T-helper 22 cell (primary cell): ENCODE measurements around the gene SBNO1.
"Not testable (repeated sequence)": the region's sequence is repeated elsewhere in the genome, so short reads cannot be mapped to it uniquely, and the experiment has no call there.

ENCODE experiments used
- DNase-seq: peaks from one replicate; pipeline ENCODE4 v3.0.0-alpha.2; 2020; ENCODE audit warnings: low read depth

SBNO1 gene

DNA sequence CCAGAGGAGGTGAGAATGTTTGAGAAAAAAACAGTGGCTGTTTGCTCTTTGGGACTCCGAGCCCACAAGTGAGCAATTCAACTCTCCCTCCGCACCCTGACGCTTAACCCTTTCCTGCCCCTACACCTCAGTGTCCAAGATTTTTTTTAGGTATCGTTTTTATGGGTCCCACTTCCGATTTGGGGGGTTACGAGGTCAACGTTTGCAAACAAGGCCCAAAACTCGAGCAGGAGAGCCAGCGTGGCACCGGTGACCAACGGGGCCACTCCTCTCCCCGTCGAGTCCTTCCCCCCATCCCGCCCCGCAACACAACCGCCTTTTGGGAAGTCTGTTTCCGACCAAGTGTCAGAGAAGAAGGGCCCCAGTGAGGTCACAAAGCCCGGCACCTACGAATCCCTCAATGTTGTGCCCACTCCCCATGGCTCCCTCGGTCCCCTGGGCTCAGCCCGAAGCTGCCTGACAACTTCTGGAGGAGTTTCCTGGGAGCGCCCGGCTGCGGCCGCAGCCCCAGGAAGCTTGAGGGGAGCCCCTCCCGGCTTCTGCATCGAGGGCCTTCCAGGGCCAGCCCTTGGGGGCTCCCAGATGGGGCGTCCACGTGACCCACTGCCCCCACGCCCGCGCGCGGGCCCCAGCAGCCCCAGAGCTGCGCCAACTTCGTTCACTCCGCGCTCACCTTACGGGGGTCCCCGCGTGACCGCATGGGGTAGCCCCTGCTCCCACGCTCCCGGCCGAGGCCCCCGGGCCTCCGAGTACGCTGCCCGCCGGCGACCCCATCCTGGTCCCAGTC is 94.2 kb downstream of the SBNO1 start:
- DNase-seq, result no peak

DNA sequence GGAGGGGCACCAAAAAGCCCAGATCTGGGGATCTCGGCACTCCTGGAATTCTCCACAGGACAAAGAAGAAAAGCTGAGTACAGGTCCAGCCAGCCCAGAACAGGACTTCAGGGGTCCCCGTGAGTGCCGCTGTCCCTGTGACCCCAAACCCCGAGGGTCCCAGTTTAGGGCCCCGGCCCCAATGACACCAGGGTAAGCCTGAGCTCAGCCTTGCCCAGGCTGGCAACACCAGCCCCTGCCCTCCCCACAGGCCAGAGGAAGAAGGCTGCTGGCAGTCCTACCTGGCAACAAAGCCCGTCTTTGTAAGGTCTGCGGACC is 94.8 kb downstream of the SBNO1 start:
- DNase-seq, result no peak

DNA sequence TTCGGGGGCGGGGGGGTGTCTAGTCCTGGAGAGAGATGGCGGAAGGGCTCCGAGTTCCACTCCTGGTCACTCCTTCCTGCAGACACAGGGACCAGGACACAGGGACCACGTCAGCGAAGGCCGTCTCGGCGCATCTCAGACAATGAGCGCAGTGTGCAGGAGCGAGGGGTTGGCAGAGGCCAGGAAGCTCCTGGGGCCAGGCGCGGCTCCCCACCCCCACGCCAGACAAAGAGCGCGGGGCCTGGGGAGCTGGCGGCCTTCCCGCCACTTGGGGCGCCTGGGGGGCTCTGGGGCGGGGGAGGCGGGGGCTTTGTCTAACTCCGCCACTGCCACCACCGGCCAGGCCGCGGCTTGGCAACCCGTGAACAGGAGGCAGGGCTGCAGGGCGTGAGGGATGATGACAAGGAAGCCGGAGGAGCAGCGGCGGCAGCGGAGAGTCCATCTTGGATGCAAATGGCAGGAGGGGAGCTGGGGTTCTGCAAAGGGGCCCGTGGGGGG is 95.2 kb downstream of the SBNO1 start:
- DNase-seq, result no peak

DNA sequence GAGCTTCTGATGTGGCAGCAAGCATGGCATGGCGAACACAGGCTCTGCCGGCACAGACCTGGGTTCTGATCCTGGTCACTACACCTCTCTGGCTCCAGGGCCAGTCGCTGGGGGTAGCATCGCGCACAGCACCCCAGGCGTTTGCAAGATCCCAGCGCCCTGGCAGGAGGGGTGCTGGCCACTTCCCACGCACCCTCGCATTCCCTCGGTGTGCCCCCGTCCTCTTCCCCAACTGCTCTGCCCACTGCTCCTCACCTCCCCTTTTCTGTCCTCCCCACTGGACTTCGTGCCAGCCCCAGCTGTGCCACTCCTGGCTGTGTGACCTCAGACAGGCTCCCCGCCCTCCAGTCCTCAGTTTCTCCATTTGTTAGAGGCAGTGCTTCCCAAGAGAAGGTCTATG is 95.8 kb downstream of the SBNO1 start:
- no peak for DNase-seq

DNA sequence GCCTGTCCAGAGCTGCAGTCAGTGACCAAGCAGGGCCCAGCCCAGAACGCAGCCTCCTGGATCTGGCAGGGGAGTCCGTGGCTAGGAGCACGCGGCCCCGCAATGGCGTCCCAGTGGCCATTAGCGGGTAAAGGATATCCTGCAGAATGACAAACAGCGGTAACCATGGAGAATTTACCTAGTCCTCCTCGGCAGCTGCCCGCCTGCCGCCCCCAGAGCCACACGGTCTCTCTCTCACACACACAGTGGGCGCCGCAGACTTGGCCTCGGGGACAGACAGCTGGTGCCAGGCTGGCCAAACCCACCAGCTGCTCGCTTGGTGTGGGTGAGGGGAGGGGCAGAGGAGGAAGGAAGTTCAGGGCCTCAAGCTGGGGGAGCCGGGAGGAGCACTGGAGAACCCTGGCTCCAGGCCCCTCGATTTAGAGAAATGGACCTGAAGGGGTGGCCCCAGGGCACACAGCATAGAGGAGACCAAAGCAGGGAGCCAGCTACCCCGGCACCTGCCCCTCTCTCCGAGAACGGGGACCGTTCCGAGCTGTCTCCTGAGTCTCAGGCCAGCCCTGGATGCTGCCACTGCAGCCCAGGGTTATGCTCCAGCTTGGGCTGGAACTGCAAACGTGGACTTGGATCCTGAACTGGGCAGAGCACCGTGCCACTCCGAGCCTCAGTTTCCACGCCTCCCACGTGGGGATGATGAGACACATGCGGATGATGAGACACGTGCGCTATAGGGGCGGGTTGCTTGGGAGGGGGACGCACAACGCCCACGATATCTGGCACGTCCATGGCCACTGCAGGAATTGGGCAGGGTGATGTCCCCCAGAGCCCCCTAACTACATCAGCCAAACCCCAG is 96.4 kb downstream of the SBNO1 start:
- no peak for DNase-seq

DNA sequence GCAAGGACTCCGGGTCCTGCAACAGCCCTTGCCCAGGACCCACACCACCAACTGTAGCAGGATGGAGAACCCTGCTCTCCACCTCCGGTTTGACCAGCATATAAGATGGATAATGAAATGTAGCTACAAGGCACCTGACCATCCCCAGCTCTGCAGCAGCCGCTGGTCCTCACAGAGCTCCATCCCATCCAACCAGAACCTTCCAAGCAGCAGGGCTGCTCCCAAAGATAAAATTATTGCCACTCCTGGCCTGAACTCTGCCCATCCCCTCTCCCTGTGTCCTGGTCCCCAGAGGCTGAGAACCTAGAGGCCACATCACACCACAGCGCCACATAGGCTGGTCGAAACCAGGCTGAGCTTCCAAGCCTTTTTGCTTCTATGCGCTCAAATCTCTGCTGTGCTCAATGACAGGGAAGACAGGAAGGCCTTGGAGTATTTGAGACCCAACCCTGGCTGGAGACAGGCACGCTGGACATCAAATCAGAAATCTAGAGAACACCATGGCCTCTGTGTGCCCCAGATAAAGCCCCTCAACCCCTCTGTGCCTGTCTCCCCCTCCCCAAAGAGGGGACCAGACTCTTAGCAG is 97.2 kb downstream of the SBNO1 start:
- DNase-seq, result no peak

DNA sequence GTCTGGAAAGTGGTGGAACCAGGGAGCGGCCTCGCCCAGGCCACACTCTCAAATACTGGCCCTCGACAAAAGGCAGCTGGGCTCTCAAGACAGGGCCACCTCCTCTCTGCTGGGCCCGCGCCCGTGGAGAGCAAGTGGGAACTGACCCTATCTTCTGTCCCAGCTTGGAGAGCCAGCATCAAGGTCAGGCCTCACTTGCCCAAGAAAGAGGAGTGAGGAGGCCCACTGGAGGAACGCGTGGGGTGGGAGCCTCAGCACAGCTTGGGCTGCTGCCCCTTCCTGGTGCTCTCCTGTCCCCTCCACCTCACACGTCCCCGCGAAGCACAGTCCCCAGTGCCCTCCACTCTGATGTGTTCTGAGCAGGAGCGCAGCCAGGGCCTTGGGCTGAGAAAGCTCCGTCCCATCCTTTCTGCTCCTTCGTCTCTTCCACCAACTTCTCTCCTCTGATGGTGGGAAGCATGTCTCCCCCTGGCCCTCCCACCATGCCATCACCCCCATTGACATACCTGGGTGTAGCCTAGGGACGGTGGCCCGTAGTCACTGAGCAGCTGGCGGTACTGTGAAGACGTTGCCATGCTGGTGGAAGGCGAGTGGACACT is 97.9 kb downstream of the SBNO1 start:
- no peak for DNase-seq

DNA sequence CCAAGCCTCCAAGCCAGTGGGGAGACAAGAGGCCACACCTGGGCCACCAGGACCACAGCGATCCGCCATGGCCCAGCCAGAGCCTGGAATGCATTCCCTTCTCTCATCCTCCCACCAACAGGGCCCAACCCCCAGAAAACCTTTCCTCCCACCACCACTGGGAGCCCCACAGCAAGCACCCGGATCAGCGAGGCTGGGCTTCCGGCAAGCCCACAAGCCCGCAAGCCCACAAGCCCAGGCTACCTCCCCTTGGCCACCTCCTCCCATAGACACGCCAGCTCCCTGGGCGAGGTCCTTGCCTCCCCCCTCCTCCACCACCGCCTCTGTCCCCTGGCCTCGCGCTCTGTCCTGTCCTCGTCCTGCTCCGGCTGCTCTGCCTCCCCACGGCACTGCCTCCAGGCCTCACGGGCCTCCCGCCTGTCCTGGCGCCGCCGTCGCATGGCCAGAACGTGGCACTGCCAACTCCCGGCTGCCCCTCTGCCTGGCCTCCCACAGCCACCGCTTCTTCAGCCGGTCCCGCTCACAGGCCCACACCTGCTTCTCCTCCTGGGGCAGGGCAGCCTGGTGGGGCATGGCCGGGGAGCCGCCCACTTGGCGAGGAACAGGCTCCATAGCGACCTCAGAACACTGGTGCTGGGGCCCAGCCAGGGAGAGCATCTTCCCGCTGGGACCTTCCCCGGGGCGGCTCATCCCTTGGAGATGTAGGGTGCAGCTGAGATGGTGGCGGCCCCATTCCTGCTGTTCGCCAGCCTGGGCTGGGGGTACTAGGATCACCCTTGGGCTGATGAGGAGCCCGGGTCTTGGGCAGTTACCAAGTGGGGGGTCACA is 98.6 kb downstream of the SBNO1 start:
- DNase-seq, result no peak

DNA sequence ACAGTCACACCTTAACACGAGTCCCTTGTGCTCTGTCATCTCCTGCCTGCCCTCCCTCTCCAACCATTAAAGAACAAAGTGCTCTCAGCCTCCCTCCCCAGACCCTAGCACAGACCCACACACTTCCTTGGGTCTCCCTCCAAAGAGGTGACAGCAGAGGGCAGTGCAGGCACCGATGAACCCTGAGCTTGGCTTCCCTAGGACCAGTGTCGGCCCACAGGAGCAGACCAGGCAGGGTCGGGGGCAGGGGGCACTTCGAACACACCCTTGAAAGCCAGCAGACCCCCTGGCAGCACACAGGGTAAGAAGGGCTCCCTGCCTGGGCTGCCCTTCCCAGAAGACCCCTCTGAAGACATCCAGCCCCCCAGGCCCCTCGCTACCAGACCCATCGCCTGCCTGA is 100.0 kb downstream of the SBNO1 start:
- no peak for DNase-seq

DNA sequence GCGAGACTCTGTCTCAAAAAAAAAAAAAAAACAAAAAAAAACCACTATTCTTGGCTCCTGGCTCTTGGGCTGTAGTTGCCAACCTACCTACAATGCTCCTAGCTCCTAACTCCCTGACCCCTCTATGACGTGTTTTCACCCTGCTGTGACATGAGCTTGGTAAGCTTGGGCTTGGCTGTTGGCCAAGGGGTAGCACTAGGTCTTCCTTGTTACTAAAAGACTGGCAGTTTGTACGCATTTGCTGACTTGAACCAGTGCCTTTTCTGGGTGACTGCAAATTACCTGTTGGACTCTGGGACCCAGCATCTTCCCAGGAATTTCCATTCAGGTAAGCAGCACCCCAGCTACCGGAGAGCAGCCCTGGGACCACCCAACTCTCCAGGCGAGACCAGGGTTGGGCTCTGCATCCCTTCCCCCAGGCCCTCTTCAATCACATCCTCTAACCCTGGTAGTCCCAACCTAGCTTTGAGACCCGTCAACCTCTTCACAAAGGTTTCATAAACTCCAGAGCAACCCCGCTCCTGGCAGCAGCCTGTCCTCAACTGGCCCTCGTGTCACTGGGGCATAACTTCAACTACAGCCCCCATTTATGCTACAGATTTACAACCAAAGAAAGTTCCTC is 101.3 kb downstream of the SBNO1 start:
- DNase-seq, result no peak

DNA sequence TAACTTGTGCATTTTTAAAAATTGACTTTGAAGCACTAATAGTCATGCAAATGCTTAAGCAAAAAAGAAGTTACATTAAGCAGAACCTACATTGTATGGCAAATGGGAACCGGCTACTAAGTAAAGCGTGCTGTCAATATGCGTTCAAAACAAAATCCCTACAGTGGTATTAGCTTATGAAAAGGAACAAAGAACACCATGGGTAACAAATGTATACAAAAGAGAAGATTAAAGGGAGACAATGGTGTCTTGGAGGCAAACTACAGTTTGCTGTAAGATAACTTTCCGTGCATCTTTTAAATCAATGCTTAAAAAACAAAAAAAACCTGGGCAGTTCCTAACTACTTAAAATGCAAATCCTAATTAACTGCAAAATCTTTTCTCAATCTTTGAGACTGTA is 103.5 kb downstream of the SBNO1 start:
- DNase-seq, result no peak

DNA sequence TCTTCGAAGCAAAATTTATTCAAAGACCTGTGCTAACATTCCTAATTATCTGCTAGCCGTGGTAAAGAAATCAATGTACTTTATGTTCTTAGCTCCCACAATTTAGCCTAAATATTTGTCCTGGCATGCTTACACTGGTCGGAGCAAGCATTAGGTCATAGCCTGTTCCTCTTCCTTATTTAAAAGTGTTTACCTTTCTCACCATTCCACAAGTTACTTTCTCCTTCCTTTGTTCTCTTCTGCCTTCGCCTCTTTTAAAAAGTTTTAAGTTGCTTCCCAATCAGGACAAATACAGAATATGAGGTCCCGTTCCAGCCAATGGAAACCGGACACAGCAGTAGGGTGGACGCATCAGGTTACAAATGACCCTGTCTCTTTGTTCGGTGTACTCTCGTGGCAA is 104.6 kb downstream of the SBNO1 start:
- no peak for DNase-seq

DNA sequence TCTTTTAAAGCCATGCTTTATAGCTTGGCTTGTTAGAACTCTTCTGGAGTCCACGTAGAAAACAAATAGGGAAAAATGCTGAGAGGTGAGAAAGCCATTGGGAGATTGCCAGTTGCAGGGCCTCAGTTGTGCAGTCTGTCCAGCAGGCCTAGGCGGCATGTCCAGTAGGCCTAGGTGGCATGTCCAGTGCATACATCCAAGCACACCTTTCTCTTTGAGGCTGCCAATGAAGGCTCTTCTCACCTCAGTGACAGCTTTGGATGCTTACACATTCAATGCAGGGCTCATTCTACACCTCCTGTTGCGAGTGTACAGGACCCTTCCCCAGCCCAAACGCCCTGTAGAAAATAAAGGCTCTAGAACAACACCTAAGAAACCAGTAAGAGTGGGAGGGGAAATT is 106.1 kb downstream of the SBNO1 start:
- DNase-seq, result no peak

DNA sequence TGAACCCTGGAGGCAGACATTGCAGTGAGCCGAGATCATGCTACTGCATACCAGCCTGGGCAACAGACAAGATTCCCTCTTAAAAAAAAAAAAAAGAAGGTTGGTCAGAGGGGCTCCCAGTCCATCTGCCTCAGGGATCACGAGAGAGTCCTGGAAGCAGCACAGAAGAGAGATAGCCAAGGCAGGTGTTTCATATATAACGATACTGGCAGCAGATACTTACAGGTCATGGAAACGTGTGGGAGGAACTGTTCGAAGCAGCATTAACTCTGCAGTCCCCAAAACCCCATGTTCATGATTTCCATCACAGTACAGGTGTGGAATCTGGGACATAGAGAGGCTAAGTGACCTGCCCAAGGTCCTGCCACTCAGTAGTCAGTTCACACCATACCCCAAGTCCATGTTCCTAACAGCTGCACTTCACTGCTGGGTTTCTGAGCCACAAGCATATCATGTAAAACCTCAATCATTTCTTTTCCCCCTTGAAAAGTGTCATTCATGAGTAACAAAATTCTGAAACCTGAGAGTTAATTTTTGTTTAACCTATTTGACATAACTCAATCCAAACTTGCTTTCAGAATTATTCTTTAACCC is 109.7 kb downstream of the SBNO1 start:
- no peak for DNase-seq

DNA sequence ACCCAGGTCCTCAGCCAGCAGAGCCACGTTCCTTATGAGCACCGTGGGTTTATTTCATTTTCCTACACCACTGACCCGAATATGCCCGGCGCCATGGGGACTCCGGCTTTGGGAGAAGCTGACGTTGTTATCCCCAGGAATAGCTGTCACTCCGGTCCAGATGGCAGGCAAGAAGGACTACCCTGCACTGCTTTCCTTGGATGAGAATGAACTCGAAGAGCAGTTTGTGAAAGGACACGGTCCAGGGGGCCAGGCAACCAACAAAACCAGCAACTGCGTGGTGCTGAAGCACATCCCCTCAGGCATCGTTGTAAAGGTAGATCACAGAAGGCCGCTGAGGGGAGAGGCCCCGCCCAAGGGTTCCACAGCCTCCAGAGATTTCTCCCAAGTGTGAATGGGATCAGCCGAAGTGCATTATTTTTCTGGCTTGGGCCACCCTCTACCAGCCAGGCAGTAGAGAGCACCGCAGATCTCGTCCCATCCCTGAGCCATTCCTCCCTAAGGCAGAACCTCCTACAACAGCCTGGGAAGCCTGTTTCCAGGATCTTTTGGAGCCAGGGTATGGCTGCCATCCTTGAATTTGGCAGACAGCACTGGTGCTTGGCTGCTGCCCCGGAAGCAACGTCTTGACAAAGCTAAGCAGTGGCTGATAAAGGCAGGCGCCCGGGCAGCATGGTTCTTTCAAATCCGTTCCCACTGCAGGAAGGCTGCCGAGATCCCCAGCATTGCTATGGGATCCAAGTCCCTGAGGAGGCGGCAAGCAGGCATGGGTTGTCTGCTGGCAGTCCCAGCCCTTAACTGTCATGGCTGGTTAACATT is 110.8 kb downstream of the SBNO1 start:
- DNase-seq, result no peak

DNA sequence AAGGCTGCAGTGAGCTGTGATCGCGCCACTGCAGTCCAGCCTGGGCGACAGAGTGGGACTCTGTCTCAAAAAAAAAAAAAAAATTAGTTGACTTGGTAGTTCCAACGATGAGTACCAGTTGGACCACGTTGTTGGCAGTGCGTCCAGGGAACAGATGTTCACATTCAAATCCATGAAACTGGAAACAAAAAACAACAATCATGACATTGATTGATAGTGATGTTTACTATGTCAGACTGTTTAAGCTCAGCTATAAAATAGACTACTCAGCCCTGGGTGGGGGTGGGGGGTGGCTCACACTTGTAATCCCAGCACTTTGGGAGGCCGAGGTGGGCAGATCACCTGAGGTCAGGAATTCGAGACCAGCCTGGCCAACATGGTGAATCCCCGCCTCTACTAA is 112.3 kb downstream of the SBNO1 start:
- not testable (repeated sequence) for DNase-seq

DNA sequence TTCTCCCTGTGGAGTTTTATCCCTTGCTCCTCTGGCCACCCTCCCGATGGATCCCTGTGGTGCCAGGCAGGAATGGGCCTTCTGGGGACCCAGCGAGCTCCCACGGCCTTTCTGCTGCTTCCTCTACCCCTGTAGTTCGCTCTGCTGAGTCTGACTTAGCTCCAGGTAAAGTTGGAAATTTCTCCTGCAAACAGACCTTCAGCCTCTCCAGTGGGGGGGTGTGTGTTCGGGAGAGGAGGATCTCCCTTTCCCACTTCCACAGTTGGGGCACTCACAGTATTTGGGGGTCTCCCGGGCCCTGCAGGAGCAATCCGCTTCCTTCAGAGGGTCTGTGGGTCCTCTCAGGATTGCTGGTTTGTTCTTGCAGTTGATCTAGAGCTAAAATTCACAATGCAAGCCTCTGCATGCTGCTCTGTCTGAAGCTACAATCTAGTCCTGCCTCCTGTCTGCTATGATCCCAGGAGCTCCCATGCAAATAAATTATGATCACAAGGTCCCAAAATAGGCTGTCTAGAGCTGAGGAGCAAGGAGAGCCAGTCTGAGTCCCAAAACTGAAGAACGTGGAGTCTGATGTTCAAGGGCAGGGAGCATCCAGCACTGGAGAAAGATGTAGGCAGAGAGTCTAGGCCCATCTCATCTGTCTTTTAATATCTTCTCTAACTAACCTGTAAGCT is 113.1 kb downstream of the SBNO1 start:
- DNase-seq, result no peak

DNA sequence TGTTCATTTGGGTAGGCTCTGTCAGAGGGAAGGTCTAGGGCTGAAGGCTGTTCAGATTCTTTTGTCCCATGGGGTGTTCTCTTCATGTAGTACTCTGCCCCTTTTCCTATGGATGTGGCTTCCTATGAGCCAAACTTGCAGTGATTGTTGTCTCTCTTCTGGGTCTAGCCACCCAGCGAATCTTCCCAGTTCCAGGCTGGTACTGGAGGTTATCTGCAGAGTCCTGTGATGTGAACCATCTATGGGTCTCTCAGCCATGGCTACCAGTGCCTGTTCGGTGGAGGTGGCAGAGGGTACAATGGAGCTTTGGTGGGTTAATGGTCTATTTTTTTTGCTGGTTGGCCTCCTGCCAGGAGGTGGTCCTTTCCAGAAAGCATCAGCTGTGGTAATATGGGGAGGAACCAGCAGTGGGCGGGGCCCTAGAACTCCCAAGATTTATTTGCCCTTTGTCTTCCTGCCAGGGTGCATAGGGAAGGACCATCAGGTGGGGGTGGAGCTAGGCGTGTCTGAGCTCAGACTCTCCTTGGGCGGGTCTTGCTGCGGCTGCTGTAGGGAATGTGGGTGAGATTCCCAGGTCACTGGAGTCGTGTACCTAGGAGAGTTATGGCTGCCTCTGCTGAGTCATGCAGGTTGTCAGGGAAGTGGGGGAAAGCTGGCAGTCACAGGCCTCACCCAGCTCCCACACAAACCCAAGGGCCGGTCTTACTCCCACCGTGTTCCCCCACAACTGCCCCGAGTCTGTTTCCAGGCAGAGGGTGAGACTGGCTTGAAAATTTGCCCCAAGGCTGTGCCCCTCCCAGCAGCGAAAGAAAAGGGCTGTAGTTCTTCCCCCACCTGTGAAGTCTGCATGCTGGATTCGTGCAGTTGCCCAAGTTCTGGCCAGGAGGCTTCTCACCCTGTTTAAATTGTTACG is 113.9 kb downstream of the SBNO1 start:
- DNase-seq, result no peak
